ENCODE data around the gene CACNB1. TPM values are rescaled to one million over a fixed set of nuclear protein-coding genes. Genes with fewer than 3 reads are reported as not detected.

The CACNB1 gene
- polyA plus RNA-seq, 1 donor from 2014 or later: 18.9 TPM

DNA sequence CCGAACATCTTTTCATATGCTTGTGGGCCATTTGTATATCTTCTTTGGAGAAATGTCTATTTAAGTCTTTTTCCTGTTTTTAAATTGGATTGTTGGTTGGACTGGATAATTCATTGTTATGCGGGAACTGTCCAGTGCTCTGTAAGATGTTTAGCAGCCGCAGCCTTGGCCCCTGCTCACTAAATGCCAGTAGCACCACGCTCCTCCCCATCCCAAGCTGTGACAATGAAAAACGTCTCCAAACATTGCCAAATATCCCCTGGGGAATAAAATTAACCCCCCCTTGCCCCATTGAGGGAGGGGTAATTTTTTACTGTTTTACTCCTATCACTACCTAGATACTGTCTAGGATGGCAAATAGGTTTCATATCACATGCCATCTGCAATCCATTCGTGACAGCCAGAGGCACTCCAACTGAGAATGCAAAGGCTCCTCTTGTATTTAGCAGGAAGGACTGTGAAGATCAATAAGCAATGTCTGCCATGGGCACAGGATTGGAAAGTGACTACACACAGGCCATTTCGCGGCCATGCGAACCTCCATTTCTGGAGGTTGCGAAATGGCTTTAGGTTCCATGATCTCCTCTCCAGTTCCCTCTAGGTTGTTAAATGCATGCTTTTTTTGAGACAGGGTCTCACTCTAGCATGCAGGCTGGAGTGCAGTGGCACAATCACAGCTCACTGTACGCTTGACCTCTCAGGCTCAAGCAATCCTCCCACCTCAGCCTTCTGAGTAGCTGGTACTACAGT lies 55.4 kb downstream of the CACNB1 start:
- Histone ChIP-seq H2AFZ (ENCODE audit: low read depth, low read length) (no peak overlapping the region), H3K27me3 (ENCODE audit: insufficient read depth, low read depth, low read length) (no peaks in the 10 kb centered on the region), H3K4me3 (ENCODE audit: low read length) (no peak overlapping the region), H3K9me3 (ENCODE audit: low read length) (no peaks in the 10 kb centered on the region), H3K9ac (ENCODE audit: low read length) (no peak overlapping the region), H4K20me1 (ENCODE audit: insufficient read depth) (no peaks in the 10 kb centered on the region), H3K9me2 (ENCODE audit: insufficient read depth, low read length) (no peaks in the 10 kb centered on the region), H3K4me2 (ENCODE audit: low read length) (no peak overlapping the region), H3K79me2 (replicated peaks; ENCODE audit: insufficient read depth, low read length) (no peaks in the 10 kb centered on the region), H3F3A (ENCODE audit: insufficient read depth, low read length, poor library complexity, severe bottlenecking) (no peaks in the 10 kb centered on the region), H3K36me3 (ENCODE audit: insufficient read depth, low read length) (no peaks in the 10 kb centered on the region), H3K27ac (ENCODE audit: low read length) (no peak overlapping the region)
- TF ChIP-seq, protein P1, sequence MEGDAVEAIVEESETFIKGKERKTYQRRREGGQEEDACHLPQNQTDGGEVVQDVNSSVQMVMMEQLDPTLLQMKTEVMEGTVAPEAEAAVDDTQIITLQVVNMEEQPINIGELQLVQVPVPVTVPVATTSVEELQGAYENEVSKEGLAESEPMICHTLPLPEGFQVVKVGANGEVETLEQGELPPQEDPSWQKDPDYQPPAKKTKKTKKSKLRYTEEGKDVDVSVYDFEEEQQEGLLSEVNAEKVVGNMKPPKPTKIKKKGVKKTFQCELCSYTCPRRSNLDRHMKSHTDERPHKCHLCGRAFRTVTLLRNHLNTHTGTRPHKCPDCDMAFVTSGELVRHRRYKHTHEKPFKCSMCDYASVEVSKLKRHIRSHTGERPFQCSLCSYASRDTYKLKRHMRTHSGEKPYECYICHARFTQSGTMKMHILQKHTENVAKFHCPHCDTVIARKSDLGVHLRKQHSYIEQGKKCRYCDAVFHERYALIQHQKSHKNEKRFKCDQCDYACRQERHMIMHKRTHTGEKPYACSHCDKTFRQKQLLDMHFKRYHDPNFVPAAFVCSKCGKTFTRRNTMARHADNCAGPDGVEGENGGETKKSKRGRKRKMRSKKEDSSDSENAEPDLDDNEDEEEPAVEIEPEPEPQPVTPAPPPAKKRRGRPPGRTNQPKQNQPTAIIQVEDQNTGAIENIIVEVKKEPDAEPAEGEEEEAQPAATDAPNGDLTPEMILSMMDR (IDR thresholded peaks at IDR 0.05; ENCODE audit: poor library complexity, severe bottlenecking): no peak
- TF ChIP-seq POLR2AphosphoS5 (IDR thresholded peaks at IDR 0.05) (no peak), TAF1 (IDR thresholded peaks at IDR 0.05; ENCODE audit: low read depth) (no peak), SMC3 (conservative IDR thresholded peaks at IDR 0.05; ENCODE audit: poor library complexity) (no peak)

DNA sequence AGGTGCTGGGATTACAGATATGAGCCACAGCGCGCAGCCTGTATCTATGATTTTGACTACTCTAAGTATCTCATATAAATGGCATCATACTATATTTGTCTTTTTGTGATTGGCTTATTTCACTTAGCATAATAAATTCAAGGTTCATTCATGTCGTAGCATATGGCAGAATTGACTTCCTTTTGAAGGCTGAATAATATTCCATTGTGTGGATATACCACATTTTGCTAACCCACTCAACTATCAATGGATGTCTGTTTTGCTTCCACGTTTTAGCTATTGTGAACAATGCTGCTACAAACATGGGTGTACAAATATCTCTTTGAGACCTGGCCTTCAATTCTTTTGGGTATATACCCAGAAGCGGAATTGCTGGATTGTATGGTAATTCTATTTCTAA lies 56.2 kb downstream of the CACNB1 start:
- H3K27me3 ChIP-seq (ENCODE audit: insufficient read depth, low read depth, low read length): no peaks in the 10 kb centered on the region
- H3K9me3 ChIP-seq (ENCODE audit: low read length): no peaks in the 10 kb centered on the region
- H3F3A ChIP-seq (ENCODE audit: insufficient read depth, low read length, poor library complexity, severe bottlenecking): no peaks in the 10 kb centered on the region
- H3K4me3 ChIP-seq (ENCODE audit: low read length): no peak overlapping the region
- H3K9me2 ChIP-seq (ENCODE audit: insufficient read depth, low read length): no peaks in the 10 kb centered on the region
- H3K79me2 ChIP-seq (replicated peaks; ENCODE audit: insufficient read depth, low read length): no peaks in the 10 kb centered on the region
- H3K36me3 ChIP-seq (ENCODE audit: insufficient read depth, low read length): no peaks in the 10 kb centered on the region
- H3K4me2 ChIP-seq (ENCODE audit: low read length): no peak overlapping the region
- H2AFZ ChIP-seq (ENCODE audit: low read depth, low read length): no peak overlapping the region
- H3K9ac ChIP-seq (ENCODE audit: low read length): no peak overlapping the region
- TF ChIP-seq EP300 (conservative IDR thresholded peaks at IDR 0.05; ENCODE audit: poor library complexity, severe bottlenecking) (no peak), SMC3 (conservative IDR thresholded peaks at IDR 0.05; ENCODE audit: poor library complexity) (no peak), MXI1 (conservative IDR thresholded peaks at IDR 0.05; ENCODE audit: poor library complexity, severe bottlenecking) (no peak), TAF1 (IDR thresholded peaks at IDR 0.05; ENCODE audit: low read depth) (no peak), REST (IDR thresholded peaks at IDR 0.05; ENCODE audit: borderline replicate concordance) (no peak), EZH2 (IDR thresholded peaks at IDR 0.05; ENCODE audit: borderline replicate concordance, insufficient read depth, low read length, poor library complexity, severe bottlenecking) (no peak), RAD21 (conservative IDR thresholded peaks at IDR 0.05) (no peak), POLR2AphosphoS5 (IDR thresholded peaks at IDR 0.05) (no peak)
- TF ChIP-seq, protein P1 (IDR thresholded peaks at IDR 0.05; ENCODE audit: poor library complexity, severe bottlenecking): no peak
- no peaks in the 10 kb centered on the region for H4K20me1 ChIP-seq (ENCODE audit: insufficient read depth)
- H3K27ac ChIP-seq (ENCODE audit: low read length): no peak overlapping the region
